Measurements from ENCODE around the gene SPEF2. TPM values are rescaled to one million over a fixed set of nuclear protein-coding genes. Genes with fewer than 3 reads are reported as not detected.

Gene SPEF2
- total and polyA plus RNA-seq, 2 experiments from 2014 or later: 5.1 TPM

DNA sequence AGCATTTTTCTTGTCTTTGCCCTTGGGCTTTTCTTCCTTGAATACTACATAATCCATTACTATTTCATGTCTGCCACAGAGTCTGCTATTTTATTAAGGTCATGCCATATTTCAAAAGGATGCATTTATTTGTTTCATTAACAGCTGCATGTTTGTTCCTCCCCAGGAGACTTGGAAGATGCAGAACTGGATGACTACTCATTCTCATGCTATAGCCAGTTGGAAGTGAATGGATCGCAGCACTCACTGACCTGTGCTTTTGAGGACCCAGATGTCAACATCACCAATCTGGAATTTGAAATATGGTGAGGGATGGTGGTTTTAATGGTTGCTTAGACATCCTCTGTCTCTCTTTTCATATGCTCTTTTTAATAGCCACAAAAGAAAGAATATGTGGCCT is 243.0 kb downstream of the SPEF2 start:
- no peaks in the 10 kb centered on the region for H4K20me1 ChIP-seq (ENCODE audit: insufficient read depth, poor library complexity, severe bottlenecking)
- no peak overlapping the region for H2AFZ ChIP-seq
- no peak for TF ChIP-seq EZH2phosphoT487 (IDR thresholded peaks at IDR 0.05; ENCODE audit: low read depth, severe bottlenecking, unreplicated experiment)
- TF ChIP-seq, protein P1, sequence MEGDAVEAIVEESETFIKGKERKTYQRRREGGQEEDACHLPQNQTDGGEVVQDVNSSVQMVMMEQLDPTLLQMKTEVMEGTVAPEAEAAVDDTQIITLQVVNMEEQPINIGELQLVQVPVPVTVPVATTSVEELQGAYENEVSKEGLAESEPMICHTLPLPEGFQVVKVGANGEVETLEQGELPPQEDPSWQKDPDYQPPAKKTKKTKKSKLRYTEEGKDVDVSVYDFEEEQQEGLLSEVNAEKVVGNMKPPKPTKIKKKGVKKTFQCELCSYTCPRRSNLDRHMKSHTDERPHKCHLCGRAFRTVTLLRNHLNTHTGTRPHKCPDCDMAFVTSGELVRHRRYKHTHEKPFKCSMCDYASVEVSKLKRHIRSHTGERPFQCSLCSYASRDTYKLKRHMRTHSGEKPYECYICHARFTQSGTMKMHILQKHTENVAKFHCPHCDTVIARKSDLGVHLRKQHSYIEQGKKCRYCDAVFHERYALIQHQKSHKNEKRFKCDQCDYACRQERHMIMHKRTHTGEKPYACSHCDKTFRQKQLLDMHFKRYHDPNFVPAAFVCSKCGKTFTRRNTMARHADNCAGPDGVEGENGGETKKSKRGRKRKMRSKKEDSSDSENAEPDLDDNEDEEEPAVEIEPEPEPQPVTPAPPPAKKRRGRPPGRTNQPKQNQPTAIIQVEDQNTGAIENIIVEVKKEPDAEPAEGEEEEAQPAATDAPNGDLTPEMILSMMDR (IDR thresholded peaks at IDR 0.05; ENCODE audit: poor library complexity): no peak
- TF ChIP-seq EZH2 (IDR thresholded peaks at IDR 0.05; ENCODE audit: borderline replicate concordance): no peak
- no peaks in the 10 kb centered on the region for H3K36me3 ChIP-seq (replicated peaks; ENCODE audit: insufficient read depth, low read depth)
- H3K4me3 ChIP-seq: no peak overlapping the region
- H3K27ac ChIP-seq: no peak overlapping the region
- H3K4me1 ChIP-seq (ENCODE audit: insufficient read depth): no peaks in the 10 kb centered on the region
- H3K79me2 ChIP-seq: no peaks in the 10 kb centered on the region
- H3K9me2 ChIP-seq (replicated peaks; ENCODE audit: insufficient read depth): no peaks in the 10 kb centered on the region
- WGBS (ENCODE audit: low lambda C conversion rate, missing lambda C conversion rate): 100% methylated on average over 1 of the region's 1 CpG
- DNase-seq (ENCODE audit: low spot score): no peak
- H3K27me3 ChIP-seq: no peaks in the 10 kb centered on the region
- H3K9me3 ChIP-seq (ENCODE audit: low read depth): no peaks in the 10 kb centered on the region
- no peak overlapping the region for H3K4me2 ChIP-seq

DNA sequence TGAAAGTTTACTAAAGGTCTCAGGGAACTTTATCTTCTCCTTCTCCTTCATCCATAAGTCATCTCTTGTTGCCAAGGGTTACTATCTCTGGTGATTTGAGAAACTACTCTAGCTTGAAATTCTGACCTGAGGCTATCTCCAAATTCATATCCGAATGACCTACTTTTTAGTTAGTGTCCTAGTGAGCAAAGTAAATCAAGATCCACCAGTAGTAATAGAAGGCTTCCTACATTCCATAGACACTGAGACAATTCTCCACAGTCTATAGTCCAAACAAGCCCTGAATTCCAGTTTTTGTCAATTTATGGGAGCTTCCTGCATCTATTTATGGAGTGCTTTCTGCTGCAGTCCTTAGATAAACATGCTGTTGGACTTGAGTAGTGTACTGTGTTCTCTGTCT is 244.1 kb downstream of the SPEF2 start:
- Histone ChIP-seq H3K27ac (no peak overlapping the region), H3K4me3 (no peak overlapping the region)

DNA sequence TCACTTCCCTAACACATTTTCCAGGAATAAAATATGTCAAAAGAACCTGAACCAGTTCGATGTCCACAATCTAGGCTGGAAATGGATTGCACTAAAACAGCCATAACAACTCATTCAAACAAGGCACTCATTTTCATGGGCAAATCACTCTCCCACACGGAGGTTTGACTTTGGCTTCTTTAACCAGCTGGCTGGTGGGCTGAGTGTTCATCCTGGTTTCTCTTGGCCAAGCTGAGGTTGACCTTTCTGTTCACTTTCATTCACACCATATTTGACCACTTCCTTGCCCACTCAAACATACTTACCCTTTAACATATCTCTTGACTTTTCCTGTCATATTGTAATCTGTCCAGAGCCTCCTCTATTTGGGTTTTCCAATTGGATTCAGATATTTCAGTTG is 244.5 kb downstream of the SPEF2 start:
- Histone ChIP-seq H4K20me1 (ENCODE audit: insufficient read depth, poor library complexity, severe bottlenecking) (no peaks in the 10 kb centered on the region), H3K9me2 (replicated peaks; ENCODE audit: insufficient read depth) (no peaks in the 10 kb centered on the region), H3K36me3 (replicated peaks; ENCODE audit: insufficient read depth, low read depth) (no peaks in the 10 kb centered on the region), H3K27me3 (no peaks in the 10 kb centered on the region), H3K27ac (no peak overlapping the region), H3K4me3 (no peak overlapping the region), H3K4me1 (ENCODE audit: insufficient read depth) (no peaks in the 10 kb centered on the region), H2AFZ (no peak overlapping the region), H3K4me2 (no peak overlapping the region), H3K9me3 (ENCODE audit: low read depth) (no peaks in the 10 kb centered on the region), H3K79me2 (no peaks in the 10 kb centered on the region)
- 88% methylated on average over 2 of the region's 2 CpGs for WGBS (ENCODE audit: low lambda C conversion rate, missing lambda C conversion rate)
- no peak for DNase-seq (ENCODE audit: low spot score)
- TF ChIP-seq, protein P1 (IDR thresholded peaks at IDR 0.05; ENCODE audit: poor library complexity): no peak
- TF ChIP-seq EZH2 (IDR thresholded peaks at IDR 0.05; ENCODE audit: borderline replicate concordance) (no peak), EZH2phosphoT487 (IDR thresholded peaks at IDR 0.05; ENCODE audit: low read depth, severe bottlenecking, unreplicated experiment) (no peak)

More for the DNA sequence above, 244.1 kb downstream of the SPEF2 start:
- Histone ChIP-seq H3K4me2 (no peak overlapping the region), H4K20me1 (ENCODE audit: insufficient read depth, poor library complexity, severe bottlenecking) (no peaks in the 10 kb centered on the region), H3K36me3 (replicated peaks; ENCODE audit: insufficient read depth, low read depth) (no peaks in the 10 kb centered on the region), H3K9me2 (replicated peaks; ENCODE audit: insufficient read depth) (no peaks in the 10 kb centered on the region), H3K27me3 (no peaks in the 10 kb centered on the region), H3K9me3 (ENCODE audit: low read depth) (no peaks in the 10 kb centered on the region), H2AFZ (no peak overlapping the region), H3K4me1 (ENCODE audit: insufficient read depth) (no peaks in the 10 kb centered on the region), H3K79me2 (no peaks in the 10 kb centered on the region)
- 83% methylated on average over 1 of the region's 1 CpG for WGBS (ENCODE audit: low lambda C conversion rate, missing lambda C conversion rate)
- TF ChIP-seq EZH2phosphoT487 (IDR thresholded peaks at IDR 0.05; ENCODE audit: low read depth, severe bottlenecking, unreplicated experiment) (no peak), EZH2 (IDR thresholded peaks at IDR 0.05; ENCODE audit: borderline replicate concordance) (no peak)
- TF ChIP-seq, protein P1 (IDR thresholded peaks at IDR 0.05; ENCODE audit: poor library complexity): no peak
- no peak for DNase-seq (ENCODE audit: low spot score)

DNA sequence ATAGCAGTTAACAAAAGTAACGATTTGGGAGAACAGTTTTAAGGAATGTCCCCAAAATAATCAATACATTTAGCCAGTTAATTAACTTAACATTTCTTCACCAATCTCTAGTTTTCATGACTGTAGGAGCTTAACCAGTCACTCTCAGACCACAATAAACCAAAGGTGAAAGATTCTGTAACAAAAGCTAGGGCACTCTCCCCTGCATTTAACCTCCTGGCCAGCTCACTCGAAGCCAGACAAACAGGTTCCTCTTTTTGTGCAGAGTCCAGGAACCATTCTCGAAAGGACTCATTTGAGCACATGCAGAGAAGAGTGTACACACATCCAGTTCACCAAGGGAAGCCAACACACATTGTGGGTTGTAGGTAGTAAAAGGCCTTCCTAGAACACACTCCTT is 245.5 kb downstream of the SPEF2 start:
- Histone ChIP-seq H3K36me3 (replicated peaks; ENCODE audit: insufficient read depth, low read depth) (no peaks in the 10 kb centered on the region), H3K9me2 (replicated peaks; ENCODE audit: insufficient read depth) (no peaks in the 10 kb centered on the region), H3K4me3 (no peak overlapping the region), H3K27ac (no peak overlapping the region), H3K4me1 (ENCODE audit: insufficient read depth) (no peaks in the 10 kb centered on the region), H2AFZ (no peak overlapping the region), H3K79me2 (no peaks in the 10 kb centered on the region), H3K4me2 (no peak overlapping the region), H4K20me1 (ENCODE audit: insufficient read depth, poor library complexity, severe bottlenecking) (no peaks in the 10 kb centered on the region), H3K27me3 (no peaks in the 10 kb centered on the region), H3K9me3 (ENCODE audit: low read depth) (no peaks in the 10 kb centered on the region)
- DNase-seq (ENCODE audit: low spot score): no peak
- WGBS (ENCODE audit: low lambda C conversion rate, missing lambda C conversion rate): 73% methylated on average over 3 of the region's 3 CpGs
- TF ChIP-seq, protein P1 (IDR thresholded peaks at IDR 0.05; ENCODE audit: poor library complexity): no peak
- TF ChIP-seq EZH2 (IDR thresholded peaks at IDR 0.05; ENCODE audit: borderline replicate concordance): no peak
- no peak for TF ChIP-seq EZH2phosphoT487 (IDR thresholded peaks at IDR 0.05; ENCODE audit: low read depth, severe bottlenecking, unreplicated experiment)
